Measurements from ENCODE around the gene UBIAD1. TPM values are rescaled to one million over a fixed set of nuclear protein-coding genes. Genes with fewer than 3 reads are reported as not detected.
A peak's percentile ranks its signal among the peaks of the same experiment; 100 is the strongest.

Gene UBIAD1
- total RNA-seq, 1 donor from 2014 or later, result 22.7 TPM

DNA sequence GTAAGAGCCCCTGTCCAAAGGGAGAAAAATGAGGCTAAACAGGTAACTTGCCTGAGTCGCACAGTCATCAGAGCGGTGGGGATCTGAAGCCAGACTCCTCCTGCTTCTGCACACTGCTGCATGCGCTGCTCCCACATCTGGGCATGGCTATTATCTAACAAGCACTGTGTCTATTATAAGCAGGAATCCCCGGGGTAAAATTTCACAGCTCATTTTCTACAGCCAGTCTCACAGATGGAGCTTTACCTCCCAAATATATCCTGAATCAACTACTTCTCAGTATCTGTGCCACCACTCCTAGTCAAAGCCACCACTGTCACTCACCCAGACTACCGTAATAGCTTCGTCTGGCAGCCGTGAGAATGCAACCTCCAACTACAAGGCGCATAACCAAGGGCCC is 20.5 kb upstream of the UBIAD1 start:
- Mint-ChIP-seq H3K36me3 (ENCODE audit: unreplicated experiment) (peaks cover 26% of the 10 kb centered on the region), H3K4me1 (ENCODE audit: low read depth, unreplicated experiment) (peaks cover 2% of the 10 kb centered on the region), H3K27me3 (ENCODE audit: unreplicated experiment) (peaks cover 6% of the 10 kb centered on the region), H3K9me3 (ENCODE audit: unreplicated experiment) (peaks cover 5% of the 10 kb centered on the region), H3K4me3 (ENCODE audit: unreplicated experiment) (no peak overlapping the region), H3K27ac (ENCODE audit: unreplicated experiment) (no peak overlapping the region)
- no peak for TF ChIP-seq CTCF (IDR thresholded peaks at IDR 0.05; ENCODE audit: partially characterized antibody, unreplicated experiment)
- no peak for DNase-seq

DNA sequence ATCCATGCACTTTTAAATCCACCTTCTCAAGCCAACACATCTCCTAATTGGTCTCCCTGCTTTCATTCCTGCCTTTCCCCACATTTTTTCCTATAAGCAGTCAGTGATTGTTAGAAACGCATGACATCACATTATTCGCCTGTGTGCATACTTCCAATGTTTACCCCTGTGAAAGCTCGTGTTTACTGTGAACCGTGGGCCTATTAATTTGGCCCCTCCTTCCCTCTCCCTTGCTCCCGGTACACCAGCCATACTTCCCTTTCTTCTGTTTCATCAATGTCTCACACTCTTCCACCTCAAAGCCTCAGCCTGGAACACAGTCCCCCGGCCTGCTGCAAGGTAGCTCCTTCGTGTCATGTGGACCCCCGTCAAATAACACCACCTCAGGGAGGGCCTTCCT is 19.8 kb upstream of the UBIAD1 start:
- DNase-seq, result no peak

DNA sequence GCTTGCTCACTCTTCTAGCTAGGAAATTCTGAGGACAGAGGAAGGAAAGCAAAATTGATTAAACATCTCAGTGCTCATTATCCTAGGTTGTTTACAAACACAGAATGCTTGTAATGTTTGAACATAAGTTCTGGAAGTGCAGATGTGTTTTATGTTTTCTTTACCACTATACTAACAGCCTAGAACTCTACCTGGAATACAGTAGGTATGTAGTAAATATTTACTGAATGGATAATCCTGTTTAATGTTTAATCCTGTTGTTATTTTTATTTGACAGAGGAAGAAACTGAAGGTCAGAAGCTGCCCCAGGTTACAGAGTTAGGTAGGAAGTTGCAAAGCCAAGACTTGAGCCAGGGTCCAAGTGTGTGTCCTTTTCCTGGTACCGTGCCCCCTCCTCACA is 16.7 kb upstream of the UBIAD1 start:
- TF ChIP-seq CTCF (IDR thresholded peaks at IDR 0.05; ENCODE audit: partially characterized antibody, unreplicated experiment), result no peak
- no peak overlapping the region for H3K4me3 Mint-ChIP-seq (ENCODE audit: unreplicated experiment)
- DNase-seq, result no peak
- peaks cover 3% of the 10 kb centered on the region for H3K9me3 Mint-ChIP-seq (ENCODE audit: unreplicated experiment)
- H3K27ac Mint-ChIP-seq (ENCODE audit: unreplicated experiment), result no peak overlapping the region
- H3K36me3 Mint-ChIP-seq (ENCODE audit: unreplicated experiment), result peaks cover 14% of the 10 kb centered on the region
- H3K4me1 Mint-ChIP-seq (ENCODE audit: low read depth, unreplicated experiment), result no peaks in the 10 kb centered on the region
- peaks cover 4% of the 10 kb centered on the region for H3K27me3 Mint-ChIP-seq (ENCODE audit: unreplicated experiment)

More for the DNA sequence above, 19.8 kb upstream of the UBIAD1 start:
- peaks cover 2% of the 10 kb centered on the region for H3K4me1 Mint-ChIP-seq (ENCODE audit: low read depth, unreplicated experiment)
- peaks cover 4% of the 10 kb centered on the region for H3K27me3 Mint-ChIP-seq (ENCODE audit: unreplicated experiment)
- H3K27ac Mint-ChIP-seq (ENCODE audit: unreplicated experiment), result peak overlapping the region; percentile 12
- peak overlapping the region; percentile 50 for H3K4me3 Mint-ChIP-seq (ENCODE audit: unreplicated experiment)
- H3K9me3 Mint-ChIP-seq (ENCODE audit: unreplicated experiment), result peaks cover 5% of the 10 kb centered on the region
- peaks cover 26% of the 10 kb centered on the region for H3K36me3 Mint-ChIP-seq (ENCODE audit: unreplicated experiment)
- TF ChIP-seq CTCF (IDR thresholded peaks at IDR 0.05; ENCODE audit: partially characterized antibody, unreplicated experiment), result no peak

GRCh38 chr1:11262171-11263049 is 10.6 kb upstream of the UBIAD1 start, which contains the start of gene MTOR:
Gene MTOR, minus strand, starts transcription at chr1:11262551. Its CDS starts 3,142 bp downstream, at chr1:11259409.
- H3K36me3 Mint-ChIP-seq (ENCODE audit: unreplicated experiment), result no peaks in the 10 kb centered on the region
- peak within 1 kb of the TSS; percentile 84 for H3K27ac Mint-ChIP-seq (ENCODE audit: unreplicated experiment)
- H3K4me3 Mint-ChIP-seq (ENCODE audit: unreplicated experiment), result peak within 1 kb of the TSS; percentile 95
- no peaks in the 10 kb centered on the region for H3K27me3 Mint-ChIP-seq (ENCODE audit: unreplicated experiment)
- no peaks in the 10 kb centered on the region for H3K9me3 Mint-ChIP-seq (ENCODE audit: unreplicated experiment)
- no peak for TF ChIP-seq CTCF (IDR thresholded peaks at IDR 0.05; ENCODE audit: partially characterized antibody, unreplicated experiment)
- H3K4me1 Mint-ChIP-seq (ENCODE audit: low read depth, unreplicated experiment), result no peaks in the 10 kb centered on the region
- DNase-seq, result peak; percentile 94

All from glutamatergic neuron (in vitro differentiated cells).